Hematopoietic multipotent progenitor cell treated with erythropoietin and hydrocortisone succinate and interleukin-3 and kit ligand, for 6 days (in vitro differentiated cells): Measurements from ENCODE around the gene DDX1.

ENCODE experiments used
- DNase-seq: peaks from one replicate; pipeline ENCODE4 v3.0.0-alpha.2; 2015

The DDX1 gene

DNA sequence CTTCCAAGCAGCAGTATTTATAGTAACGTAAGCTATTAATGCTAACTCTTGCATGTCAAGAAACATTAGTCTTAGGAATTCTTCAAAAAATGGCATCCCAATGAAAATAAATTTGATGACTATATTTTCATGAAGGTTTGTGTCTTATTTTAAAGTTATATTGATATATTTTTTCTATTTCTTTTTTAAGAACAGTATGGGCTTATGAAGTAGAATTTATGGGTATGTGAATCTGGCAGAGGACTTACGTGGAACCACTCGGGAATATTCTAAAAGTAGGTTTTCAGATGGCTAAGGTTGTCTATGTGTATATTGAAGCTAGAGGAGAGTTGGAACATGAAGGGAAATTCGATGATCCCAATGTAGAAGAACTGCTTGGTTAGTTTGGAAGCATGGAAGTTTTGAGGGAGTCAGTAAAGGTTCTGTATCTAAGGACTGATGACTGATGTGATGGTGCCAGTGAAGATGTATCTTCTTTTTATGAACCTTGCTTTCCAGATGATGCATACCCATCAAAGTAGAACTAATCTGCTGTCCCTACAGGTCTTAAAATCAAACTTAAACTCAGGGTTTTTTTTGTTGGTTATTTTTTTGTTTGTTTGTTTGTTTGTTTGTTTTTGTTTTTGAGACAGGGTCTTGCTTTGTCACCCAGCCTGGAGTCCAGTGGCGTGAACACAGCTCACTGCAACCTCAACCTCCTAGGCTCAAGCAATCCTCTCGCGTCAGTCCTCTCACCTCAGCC, 39.5 kb downstream of the DDX1 start:
- no peak for DNase-seq

DNA sequence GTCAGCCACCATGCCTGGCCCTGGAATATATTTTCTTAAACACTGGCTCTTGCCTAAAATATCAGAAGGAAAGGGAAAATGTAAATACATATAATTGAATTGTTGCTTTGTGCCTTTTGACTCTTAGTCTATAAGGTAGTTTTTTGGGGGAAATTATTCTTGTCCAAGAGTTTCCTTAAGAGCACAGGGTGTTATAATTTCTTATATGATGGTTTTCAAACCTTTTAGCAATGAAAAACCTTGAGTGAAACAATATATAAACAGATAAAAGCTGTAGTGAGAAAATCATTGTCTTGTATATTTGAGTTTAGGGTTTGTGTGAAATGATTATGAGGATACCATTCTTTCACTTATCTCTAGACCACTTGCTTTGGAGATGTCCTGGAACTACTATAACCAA, 40.2 kb downstream of the DDX1 start:
- no peak for DNase-seq

GRCh38 chr2:15633043-15633970, 41.6 kb downstream of the DDX1 start:
- DNase-seq, result no peak

DNA sequence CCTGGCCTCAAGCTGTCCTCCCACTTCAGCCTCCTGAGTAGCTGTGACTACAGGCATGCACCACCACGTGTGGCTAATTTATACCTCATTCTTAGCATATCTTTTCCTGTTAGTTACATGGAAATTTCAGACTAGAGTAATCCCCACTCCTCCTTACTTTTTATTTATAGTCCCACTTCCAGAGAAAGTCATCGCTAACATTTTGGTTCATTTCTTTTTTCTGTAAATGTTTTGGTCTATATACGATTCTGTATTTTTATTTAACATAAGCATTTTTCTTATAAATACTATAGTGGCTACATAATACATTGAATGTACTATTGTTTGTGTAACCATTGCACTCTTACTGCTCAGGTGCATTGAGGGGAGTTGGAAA, 42.3 kb downstream of the DDX1 start:
- DNase-seq, result no peak

- no peak for DNase-seq
Observed at GRCh38 chr2:15634846-15635490, 43.3 kb downstream of the DDX1 start.

DNA sequence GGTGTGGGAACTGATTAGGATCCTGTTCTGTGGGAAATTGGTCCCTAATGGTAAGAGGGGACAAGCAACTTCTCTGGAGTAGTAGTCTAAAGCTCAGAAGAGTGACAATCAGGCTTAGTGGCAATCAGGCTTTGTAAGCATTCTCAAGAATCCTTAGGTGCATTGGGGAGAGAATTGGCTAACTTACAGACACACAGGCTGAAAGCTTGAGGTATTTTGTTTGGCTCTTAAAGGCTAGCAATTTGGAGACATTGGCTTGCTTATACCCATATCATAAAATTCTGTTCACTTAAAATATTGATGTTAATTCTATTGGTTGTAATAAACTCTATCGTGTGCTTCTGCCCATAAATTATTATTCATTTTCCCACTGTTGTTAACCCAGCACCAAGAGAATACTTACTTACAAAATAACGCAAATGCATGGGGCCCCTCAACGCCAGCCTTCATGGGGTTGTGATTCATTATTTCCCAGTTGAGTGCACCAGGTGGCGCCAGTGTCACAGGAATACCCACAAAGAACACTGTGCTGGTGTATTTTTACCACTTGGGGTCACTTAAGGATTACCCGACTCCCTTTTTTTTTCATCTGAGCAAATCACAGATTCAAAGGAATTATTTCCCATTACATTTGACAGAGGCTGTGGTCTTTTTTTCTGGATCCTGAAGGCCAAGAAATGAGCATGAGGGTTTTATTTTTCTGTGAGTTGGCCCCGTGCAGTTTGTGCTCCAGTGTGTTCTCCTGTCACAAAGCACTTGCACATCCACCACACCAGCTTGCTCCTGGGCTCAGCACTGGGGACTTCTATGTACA, 45.5 kb downstream of the DDX1 start:
- DNase-seq, result peak; percentile 86

DNA sequence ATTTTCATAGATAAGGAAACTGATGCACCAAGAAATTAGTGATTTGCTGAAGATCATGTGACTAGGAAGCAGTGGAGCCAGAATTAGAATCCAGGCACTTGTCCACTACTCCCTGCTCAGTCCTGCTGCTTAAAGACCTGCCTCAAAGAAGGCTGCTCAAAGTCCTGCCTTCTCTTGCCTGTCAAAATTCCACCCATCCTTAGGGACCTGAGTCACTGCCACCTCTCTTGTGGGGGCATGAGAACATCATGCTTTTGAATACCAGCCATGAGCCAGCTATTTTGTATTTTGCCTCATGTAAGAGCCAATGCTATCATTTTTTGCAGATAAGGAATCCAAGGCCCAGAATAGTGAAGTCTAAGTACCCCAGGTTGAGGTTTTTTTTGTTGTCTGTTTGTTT, 47.1 kb downstream of the DDX1 start:
- no peak for DNase-seq

GRCh38 chr2:15639323-15640251, 47.9 kb downstream of the DDX1 start:
- DNase-seq, result no peak

- peak; percentile 36 for DNase-seq
Observed at GRCh38 chr2:15640261-15640711, 48.6 kb downstream of the DDX1 start.

DNA sequence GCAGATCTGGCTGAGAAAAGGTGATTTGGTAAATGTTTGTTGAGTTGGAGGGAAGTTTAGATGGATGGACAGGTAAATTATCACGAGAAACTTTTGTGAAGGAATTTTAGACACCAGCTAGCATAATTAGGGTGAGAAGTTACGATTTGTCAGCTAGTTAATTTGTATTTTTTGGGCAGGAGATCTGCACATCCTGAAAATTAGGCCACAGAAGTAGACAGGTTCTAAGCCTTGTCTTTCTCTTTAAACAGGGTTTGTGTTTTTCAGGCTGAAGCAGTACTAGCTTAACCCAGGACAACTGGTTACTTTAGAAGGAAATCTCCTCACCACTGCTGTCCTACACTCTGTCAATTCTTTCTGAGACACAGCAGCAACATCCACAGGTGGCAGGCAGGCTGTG, 49.1 kb downstream of the DDX1 start:
- no peak for DNase-seq

DNA sequence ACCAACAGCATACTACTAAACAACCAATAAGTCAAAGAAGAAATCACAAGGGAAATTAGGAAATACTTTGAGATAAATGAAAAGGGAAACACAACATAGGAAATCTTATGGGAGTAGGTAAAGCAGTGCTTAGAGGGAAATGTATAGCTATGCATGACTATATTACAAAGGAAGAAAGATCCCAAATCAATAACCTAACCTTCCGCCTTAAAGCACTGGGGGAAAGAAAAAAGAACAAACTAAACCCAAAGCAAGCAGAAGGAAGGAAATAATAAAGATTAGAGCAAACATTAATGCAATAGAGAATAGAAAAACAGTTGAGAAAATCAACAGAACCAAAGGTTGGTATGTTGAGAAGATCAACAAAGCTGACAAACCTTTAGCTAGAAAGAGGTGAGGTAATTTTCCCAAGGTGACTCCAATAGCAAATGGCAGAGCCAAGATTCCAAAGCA, 49.9 kb downstream of the DDX1 start:
- no peak for DNase-seq

DNA sequence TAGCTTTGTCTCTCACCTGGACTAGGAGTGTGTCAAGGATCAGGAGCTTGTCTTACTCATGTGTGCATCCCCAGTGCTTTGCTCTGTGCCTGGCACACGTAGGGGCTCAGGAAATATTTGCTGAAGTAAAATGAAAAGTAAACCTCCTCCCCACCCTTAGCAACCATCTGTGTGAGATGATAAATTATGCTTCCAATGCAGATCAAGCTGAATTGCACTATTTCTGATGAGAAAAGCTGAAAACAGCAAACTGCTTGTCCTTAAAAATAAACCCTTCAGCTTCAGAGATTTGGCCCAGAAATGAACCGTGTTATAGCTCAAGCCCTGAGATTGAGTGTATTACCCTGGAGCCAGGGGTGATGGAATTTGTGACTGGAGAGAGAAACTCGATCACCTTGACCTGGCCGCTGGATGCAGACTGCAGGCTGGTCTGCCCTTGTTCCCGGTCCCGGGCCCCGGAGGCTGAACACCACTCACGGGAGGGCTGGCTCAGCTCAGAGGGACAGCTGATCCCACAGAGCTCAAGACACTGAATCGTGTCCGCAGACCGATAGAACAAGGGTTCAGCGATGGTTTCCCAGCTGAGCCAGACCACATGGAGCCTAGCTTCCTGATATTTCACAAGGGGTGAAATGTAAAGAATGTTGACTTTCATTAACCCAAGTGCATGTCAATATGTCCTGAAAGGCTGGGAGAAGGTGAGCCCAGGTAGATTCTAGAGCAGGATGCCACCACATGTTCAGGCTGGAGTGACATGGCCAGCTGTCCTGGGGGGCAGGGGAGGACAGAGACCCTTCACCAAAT, 50.5 kb downstream of the DDX1 start:
- no peak for DNase-seq

- DNase-seq, result no peak
Observed at GRCh38 chr2:15642815-15643500, 51.3 kb downstream of the DDX1 start.

- no peak for DNase-seq
Observed at GRCh38 chr2:15643791-15644585, 52.3 kb downstream of the DDX1 start.

DNA sequence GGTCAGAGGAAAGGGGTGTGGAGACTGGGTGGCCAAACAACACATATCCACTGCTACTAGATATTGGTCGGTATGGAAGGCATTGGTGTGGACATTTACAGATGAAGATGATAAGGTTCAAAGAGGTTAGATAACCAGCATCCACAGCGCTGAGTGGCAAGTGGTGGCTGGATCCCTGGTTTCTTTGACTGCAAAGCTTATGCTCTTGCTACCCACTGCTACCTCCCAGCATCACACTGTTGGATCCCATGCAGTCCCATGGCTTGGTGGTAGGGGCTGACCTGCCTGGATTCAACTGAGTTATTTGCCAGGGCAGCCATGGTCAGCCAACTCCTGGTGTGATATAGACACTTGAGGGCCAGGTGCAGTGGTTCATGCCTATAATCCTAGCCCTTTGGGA, 53.6 kb downstream of the DDX1 start:
- no peak for DNase-seq

- no peak for DNase-seq
Observed at GRCh38 chr2:15645720-15646385, 54.2 kb downstream of the DDX1 start.

DNA sequence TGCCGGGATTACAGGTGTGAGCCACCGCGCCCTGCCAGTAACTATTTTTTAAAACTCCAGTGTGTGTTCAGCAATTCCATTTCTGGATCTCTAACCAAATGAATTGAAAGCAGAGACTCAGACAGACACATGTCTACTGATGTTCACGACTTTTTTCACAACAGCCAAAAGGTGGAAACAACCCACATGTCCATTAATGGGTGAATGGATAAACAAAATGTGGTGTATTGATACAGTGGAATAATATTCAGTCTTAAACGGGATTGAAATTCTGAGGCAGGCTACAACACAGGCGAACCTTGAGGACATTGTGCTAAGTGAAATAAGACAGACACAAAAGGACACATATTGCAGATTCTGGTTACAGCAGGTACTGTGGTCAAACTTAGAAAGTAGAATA, 55.0 kb downstream of the DDX1 start:
- DNase-seq, result no peak
